ENCODE data around the gene PPARD. TPM values are rescaled to one million over a fixed set of nuclear protein-coding genes. Genes with fewer than 3 reads are reported as not detected.
"Not testable (repeated sequence)": the region's sequence is repeated elsewhere in the genome, so short reads cannot be mapped to it uniquely, and the experiment has no call there.

PPARD gene
- total and polyA plus RNA-seq, 8 donors = 21.0 to 28.4 (median 23.9) TPM

DNA sequence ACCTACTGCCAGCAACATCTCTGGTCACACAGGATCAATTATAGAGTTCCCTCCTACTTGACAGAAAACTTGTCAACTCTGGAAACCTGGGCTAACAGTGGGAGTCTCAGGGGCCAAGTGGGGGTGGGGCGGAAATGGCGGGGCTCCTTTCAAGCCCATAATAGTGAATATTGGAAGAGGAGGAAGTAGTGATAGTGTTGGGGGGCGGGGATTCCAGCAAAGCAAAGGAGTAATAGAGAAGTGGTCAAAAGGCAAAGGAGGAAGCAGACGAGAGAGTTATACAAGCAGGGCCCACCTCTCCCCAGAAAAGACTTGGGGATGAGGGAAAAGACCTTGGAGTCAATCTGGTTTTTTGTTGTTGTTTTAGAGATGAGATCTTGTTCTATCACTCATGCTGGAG, 42.7 kb upstream of the PPARD start:
- H3K27ac ChIP-seq = peak overlapping the region; percentile 22 to 94
- TF ChIP-seq, protein P1, sequence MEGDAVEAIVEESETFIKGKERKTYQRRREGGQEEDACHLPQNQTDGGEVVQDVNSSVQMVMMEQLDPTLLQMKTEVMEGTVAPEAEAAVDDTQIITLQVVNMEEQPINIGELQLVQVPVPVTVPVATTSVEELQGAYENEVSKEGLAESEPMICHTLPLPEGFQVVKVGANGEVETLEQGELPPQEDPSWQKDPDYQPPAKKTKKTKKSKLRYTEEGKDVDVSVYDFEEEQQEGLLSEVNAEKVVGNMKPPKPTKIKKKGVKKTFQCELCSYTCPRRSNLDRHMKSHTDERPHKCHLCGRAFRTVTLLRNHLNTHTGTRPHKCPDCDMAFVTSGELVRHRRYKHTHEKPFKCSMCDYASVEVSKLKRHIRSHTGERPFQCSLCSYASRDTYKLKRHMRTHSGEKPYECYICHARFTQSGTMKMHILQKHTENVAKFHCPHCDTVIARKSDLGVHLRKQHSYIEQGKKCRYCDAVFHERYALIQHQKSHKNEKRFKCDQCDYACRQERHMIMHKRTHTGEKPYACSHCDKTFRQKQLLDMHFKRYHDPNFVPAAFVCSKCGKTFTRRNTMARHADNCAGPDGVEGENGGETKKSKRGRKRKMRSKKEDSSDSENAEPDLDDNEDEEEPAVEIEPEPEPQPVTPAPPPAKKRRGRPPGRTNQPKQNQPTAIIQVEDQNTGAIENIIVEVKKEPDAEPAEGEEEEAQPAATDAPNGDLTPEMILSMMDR (IDR thresholded peaks at IDR 0.05) = no peak
- H3K27me3 ChIP-seq = no peaks in the 10 kb centered on the region
- ATAC-seq (no peak), DNase-seq (peak in 1 of 4 donors; percentile 61)
- peaks cover 0 to 18% of the 10 kb centered on the region in 2 donors for H3K36me3 ChIP-seq
- intact Hi-C loops (cut with DNase I) = no loop called here
- peaks cover 3 to 82% of the 10 kb centered on the region in 2 donors for H3K4me1 ChIP-seq
- peak overlapping the region in 1 of 2 donors; percentile 57 for H3K4me3 ChIP-seq
- H3K9me3 ChIP-seq = no peaks in the 10 kb centered on the region

DNA sequence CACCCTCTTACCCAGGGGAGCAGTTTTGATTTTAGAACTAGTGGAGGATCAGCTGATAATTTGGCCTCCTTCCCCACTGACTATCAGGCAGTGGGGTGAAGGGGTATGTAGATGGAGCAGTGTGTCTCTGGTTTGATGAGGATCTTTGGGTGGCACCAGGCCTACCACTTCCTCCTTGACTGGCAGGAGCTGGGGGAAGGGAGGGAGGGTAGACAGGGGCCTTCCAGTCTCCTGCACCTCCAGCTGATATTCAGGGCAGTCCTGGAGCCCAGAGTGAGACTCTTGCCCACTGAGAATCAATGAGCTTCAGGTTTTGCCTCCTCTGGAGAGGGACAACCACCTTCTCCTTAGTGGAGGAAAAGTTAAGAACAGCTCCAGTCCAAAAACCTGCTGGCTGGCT, 41.5 kb upstream of the PPARD start:
- DNase-seq (no peak), ATAC-seq (no peak)
- no peak overlapping the region for H3K4me3 ChIP-seq
- TF ChIP-seq, protein P1 (IDR thresholded peaks at IDR 0.05) = no peak
- no peaks in the 10 kb centered on the region for H3K27me3 ChIP-seq
- H3K36me3 ChIP-seq = peaks cover 0 to 6% of the 10 kb centered on the region in 2 donors
- H3K27ac ChIP-seq = peak overlapping the region in 1 of 2 donors; percentile 94
- intact Hi-C loops (cut with DNase I) = no loop called here
- no peaks in the 10 kb centered on the region for H3K9me3 ChIP-seq
- peaks cover 3 to 84% of the 10 kb centered on the region in 2 donors for H3K4me1 ChIP-seq

DNA sequence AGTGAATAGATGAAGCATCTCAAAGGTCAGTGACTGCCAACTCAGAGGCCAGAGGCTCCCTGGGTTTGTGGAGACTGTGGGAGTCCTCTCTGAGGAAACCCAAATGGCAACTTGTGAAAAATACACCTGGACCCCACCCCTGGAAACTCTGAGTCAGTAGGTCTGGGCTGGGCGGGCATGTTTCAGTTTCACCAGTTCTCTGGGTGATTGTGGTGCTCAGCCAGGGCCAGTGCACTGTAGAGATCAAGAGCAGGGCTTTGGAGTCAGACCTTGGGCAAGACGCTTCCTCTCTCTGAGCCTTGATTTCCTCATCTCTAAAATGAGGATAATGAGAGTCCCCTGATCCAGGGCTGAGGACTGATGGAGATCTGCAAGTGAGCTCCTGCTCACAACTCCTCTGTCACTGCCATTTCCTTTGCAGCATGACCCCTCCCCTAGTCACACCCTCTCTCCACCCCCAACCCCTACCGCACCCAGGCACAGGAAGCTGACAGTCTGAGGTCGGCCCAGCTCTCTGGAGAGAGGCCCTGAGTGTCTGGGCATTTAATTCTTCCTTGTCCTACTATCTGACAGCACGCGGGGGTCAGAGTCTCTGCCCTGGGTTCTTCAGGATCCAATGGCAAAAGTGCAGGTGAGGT, 39.6 kb upstream of the PPARD start:
- Histone ChIP-seq H3K27me3 (no peaks in the 10 kb centered on the region), H3K36me3 (no peaks in the 10 kb centered on the region), H3K9me3 (no peaks in the 10 kb centered on the region), H3K4me3 (peak overlapping the region in 1 of 2 donors; percentile 22), H3K27ac (peak overlapping the region; percentile 59 to 94), H3K4me1 (peaks cover 2 to 70% of the 10 kb centered on the region in 2 donors)
- TF ChIP-seq, protein P1 (IDR thresholded peaks at IDR 0.05) = no peak
- ATAC-seq = peak; percentile 74
- intact Hi-C loops (cut with DNase I) = no loop called here
- DNase-seq = peak in 2 of 4 donors; percentile 67 to 85

DNA sequence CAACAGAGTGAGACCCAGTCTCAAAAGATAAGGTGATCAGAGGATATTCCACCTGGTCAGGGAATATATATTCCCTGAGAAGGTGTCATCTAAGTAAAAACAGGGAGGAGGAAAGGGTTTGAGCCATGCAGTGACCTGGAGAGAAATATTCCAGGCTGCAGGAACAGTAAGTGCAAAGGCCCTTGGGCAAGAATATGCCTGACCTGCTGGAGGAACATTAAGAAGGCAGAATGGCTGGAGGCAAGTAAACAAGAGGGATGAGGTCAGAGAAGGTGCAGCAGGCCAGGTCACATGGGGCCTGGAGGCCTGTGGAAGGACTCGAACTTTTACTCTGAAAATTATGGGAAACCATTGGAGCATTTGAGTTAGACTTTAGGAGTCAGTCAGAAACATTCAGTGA, 38.1 kb upstream of the PPARD start:
- Histone ChIP-seq H3K4me3 (no peak overlapping the region), H3K4me1 (peaks cover 0 to 54% of the 10 kb centered on the region in 2 donors), H3K9me3 (no peaks in the 10 kb centered on the region), H3K27ac (no peak overlapping the region), H3K27me3 (no peaks in the 10 kb centered on the region), H3K36me3 (no peaks in the 10 kb centered on the region)
- ATAC-seq (no peak), DNase-seq (no peak)
- TF ChIP-seq, protein P1 (IDR thresholded peaks at IDR 0.05) = no peak
- intact Hi-C loops (cut with DNase I) = no loop called here

DNA sequence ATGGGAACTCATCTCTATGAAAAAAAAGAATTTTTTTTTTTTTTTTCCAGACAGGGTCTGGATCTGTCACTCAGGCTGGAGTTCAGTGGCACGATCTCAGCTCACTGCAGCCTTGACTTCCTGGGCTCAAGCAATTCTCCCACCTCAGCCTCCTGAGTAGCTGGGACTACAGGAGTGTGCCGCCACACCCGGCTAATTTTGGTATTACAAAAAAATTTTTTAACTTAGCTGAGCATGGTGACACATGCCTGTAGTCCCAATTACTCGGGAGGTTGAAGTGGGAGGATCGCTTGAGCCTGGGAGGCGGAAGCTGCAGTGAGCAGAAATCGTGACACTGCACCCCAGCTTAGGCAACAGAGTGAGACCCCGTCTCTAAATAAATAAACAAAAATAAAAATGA, 37.2 kb upstream of the PPARD start:
- DNase-seq (no peak), ATAC-seq (no peak)
- H3K27ac ChIP-seq = no peak overlapping the region
- intact Hi-C loops (cut with DNase I) = no loop called here
- no peak overlapping the region for H3K4me3 ChIP-seq
- H3K4me1 ChIP-seq = peaks cover 0 to 47% of the 10 kb centered on the region in 2 donors
- H3K27me3 ChIP-seq = no peaks in the 10 kb centered on the region
- TF ChIP-seq, protein P1 (IDR thresholded peaks at IDR 0.05) = no peak
- no peaks in the 10 kb centered on the region for H3K36me3 ChIP-seq
- no peaks in the 10 kb centered on the region for H3K9me3 ChIP-seq

DNA sequence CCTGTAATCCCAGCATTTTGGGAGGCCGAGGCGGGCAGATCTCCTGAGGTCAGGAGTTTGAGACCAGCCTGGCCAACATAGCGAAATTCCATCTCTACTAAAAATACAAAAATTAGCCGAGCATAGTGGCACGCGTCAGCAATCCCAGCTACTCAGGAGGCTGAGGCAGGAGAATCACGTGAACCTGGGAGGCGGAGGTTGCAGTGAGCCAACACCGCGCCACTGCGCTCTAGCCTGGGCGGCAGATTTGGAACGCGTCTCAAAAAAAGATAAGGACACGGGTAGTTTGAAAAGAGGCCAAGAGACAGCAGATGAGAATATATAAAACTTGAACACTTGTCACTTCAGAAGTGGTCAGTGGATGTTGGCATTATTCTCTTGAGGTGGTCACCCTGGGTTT, 35.2 kb upstream of the PPARD start:
- H3K4me3 ChIP-seq; H3K9me3 ChIP-seq; DNase-seq; intact Hi-C loops (cut with DNase I); H3K27me3 ChIP-seq; H3K36me3 ChIP-seq; H3K27ac ChIP-seq; ATAC-seq: not testable (repeated sequence)
- H3K4me1 ChIP-seq = peaks cover 0 to 47% of the 10 kb centered on the region in 2 donors

DNA sequence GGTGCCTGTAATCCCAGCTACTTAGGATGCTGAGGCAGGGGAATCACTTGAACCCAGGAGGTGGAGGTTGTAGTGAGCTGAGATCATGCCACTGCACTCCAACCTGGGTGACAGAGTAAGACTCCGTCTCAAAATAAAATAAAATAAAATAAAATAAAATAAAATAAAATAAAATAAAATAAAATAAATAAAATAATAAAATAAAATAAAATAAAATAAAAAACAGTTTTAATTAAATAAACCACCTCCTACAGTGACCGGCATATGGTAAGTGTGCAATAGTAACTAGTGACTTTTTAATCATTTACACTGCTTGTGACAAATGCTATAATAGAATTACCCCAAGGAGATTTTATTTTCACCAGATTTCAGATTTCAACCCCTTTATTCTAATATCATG, 33.8 kb upstream of the PPARD start:
- H3K36me3 ChIP-seq; H3K27me3 ChIP-seq; ATAC-seq; H3K4me3 ChIP-seq; H3K27ac ChIP-seq; DNase-seq; intact Hi-C loops (cut with DNase I); H3K9me3 ChIP-seq: not testable (repeated sequence)
- peaks cover 0 to 49% of the 10 kb centered on the region in 2 donors for H3K4me1 ChIP-seq
